NB4 (cell line): ENCODE data around the gene AMZ1.

Source experiments
- CTCF ChIP-seq: IDR thresholded peaks from one replicate; pipeline ENCODE4 v1.5.1; 2012; ENCODE audit warnings: low read depth, low read length
- MAX ChIP-seq: IDR thresholded peaks from 2 replicates; pipeline ENCODE4 v1.6.1; 2011; ENCODE audit warnings: low read depth, low read length
- POLR2A ChIP-seq: IDR thresholded peaks from 2 replicates; pipeline ENCODE4 v1.6.1; 2011; ENCODE audit warnings: mild to moderate bottlenecking; ENCODE audit not compliant: insufficient read length; ENCODE audit errors: extremely low read depth

- TF ChIP-seq POLR2A (no peak), CTCF (no peak), MAX (no peak)
Observed at GRCh38 chr7:2716906-2717292, 28.9 kb downstream of the AMZ1 start.
